Measurements from ENCODE around the gene ATP5F1C.

GRCh38 chr10:7832060-7832459, 44.1 kb downstream of the ATP5F1C start:
- no peak for TF ChIP-seq POLR2A (IDR thresholded peaks at IDR 0.05)
- TF ChIP-seq CTCF (IDR thresholded peaks at IDR 0.05): no peak
- TF ChIP-seq EP300 (IDR thresholded peaks at IDR 0.05): no peak
- TF ChIP-seq POLR2AphosphoS5 (IDR thresholded peaks at IDR 0.05): no peak
